IMR-90 (cell line): ENCODE data around the gene ENO3. TPM values are rescaled to one million over a fixed set of nuclear protein-coding genes. Genes with fewer than 3 reads are reported as not detected.

Experiments
- ATAC-seq: fragments of 200-7000 bp; cut with Tn5 transposase; 2 replicates; pipeline ENCODE4 v1.9.1; 2020; ENCODE audit warnings: low read depth, mild to moderate bottlenecking, moderate library complexity
- BruUV-seq: library from RNA; stranded (reverse); fragments of 400-500 nt; replicated peaks from 2 replicates; lab custom pipeline; 2021; lab: Mats Ljungman, UMichigan
- CTCF ChIA-PET: fragments of 300-600 bp; formaldehyde crosslinking; extraction: SDS; loops from one replicate; lab custom pipeline; 2021; ENCODE audit warnings: antibody characterized with exemption; lab: Yijun Ruan, JAX
- POLR2A ChIA-PET: fragments of 300-600 bp; sonication (Branson Sonifier 250); formaldehyde crosslinking; loops from one replicate; lab custom pipeline; 2022; ENCODE audit warnings: antibody characterized with exemption; ENCODE audit not compliant: unreplicated experiment; lab: Charles Lee
- DNase-seq: peaks from one replicate; pipeline ENCODE4 v3.0.0; 2013
- H2AFZ ChIP-seq: replicated peaks from 2 replicates; pipeline ENCODE3; 2013; ENCODE audit warnings: low read length, mild to moderate bottlenecking; ENCODE audit not compliant: poor library complexity
- H2AK5ac ChIP-seq: 2 replicates; pipeline ENCODE4 v1.6.1; 2013; ENCODE audit warnings: low read depth, low read length, inconsistent platforms
- H2AK9ac ChIP-seq: replicated peaks from 2 replicates; pipeline ENCODE3; 2013; ENCODE audit warnings: mild to moderate bottlenecking, low read depth, low read length, moderate library complexity; ENCODE audit not compliant: poor library complexity
- H2BK120ac ChIP-seq: 2 replicates; pipeline ENCODE4 v1.6.1; 2013; ENCODE audit warnings: low read depth, low read length, inconsistent platforms
- H2BK15ac ChIP-seq: 3 replicates; pipeline ENCODE4 v1.6.1; 2013; ENCODE audit warnings: low read depth, low read length, inconsistent platforms
- H2BK20ac ChIP-seq: 2 replicates; pipeline ENCODE4 v1.6.1; 2013; ENCODE audit warnings: low read depth, mild to moderate bottlenecking, inconsistent platforms, low read length, moderate library complexity
- H2BK5ac ChIP-seq: 2 replicates; pipeline ENCODE4 v1.6.1; 2013; ENCODE audit warnings: mild to moderate bottlenecking, low read depth, low read length, inconsistent platforms; ENCODE audit not compliant: poor library complexity, severe bottlenecking
- H3K14ac ChIP-seq: replicated peaks from 2 replicates; pipeline ENCODE4 v1.6.1; 2013; ENCODE audit warnings: low read depth, low read length, inconsistent platforms
- H3K18ac ChIP-seq: 2 replicates; pipeline ENCODE4 v1.6.1; 2013; ENCODE audit warnings: low read depth, low read length, control low read depth
- H3K23ac ChIP-seq: 2 replicates; pipeline ENCODE4 v1.6.1; 2013; ENCODE audit warnings: low read depth, low read length, inconsistent platforms
- H3K27ac ChIP-seq: 2 replicates; pipeline ENCODE4 v1.5.1; 2013; ENCODE audit warnings: mild to moderate bottlenecking, control low read depth, low read length; ENCODE audit not compliant: insufficient read depth
- H3K27me3 ChIP-seq: 2 replicates; pipeline ENCODE4 v1.6.1; 2013; ENCODE audit warnings: low read length; ENCODE audit not compliant: control insufficient read depth, insufficient read depth
- H3K36me3 ChIP-seq: 2 replicates; pipeline ENCODE4 v1.6.1; 2013; ENCODE audit warnings: low read length, mixed read lengths; ENCODE audit not compliant: control insufficient read depth, insufficient read depth
- H3K4ac ChIP-seq: 2 replicates; pipeline ENCODE4 v1.6.1; 2013; ENCODE audit warnings: low read depth, low read length, inconsistent platforms
- H3K4me1 ChIP-seq: 2 replicates; pipeline ENCODE4 v1.6.1; 2013; ENCODE audit warnings: low read length, mixed read lengths; ENCODE audit not compliant: control insufficient read depth, insufficient read depth
- H3K4me2 ChIP-seq: 2 replicates; pipeline ENCODE4 v1.6.1; 2013; ENCODE audit warnings: low read depth, mild to moderate bottlenecking, control low read depth, low read length, moderate library complexity
- H3K4me3 ChIP-seq: 2 replicates; pipeline ENCODE4 v1.5.1; 2013; ENCODE audit warnings: low read depth, mild to moderate bottlenecking, control low read depth, low read length, moderate library complexity; ENCODE audit not compliant: insufficient read depth
- H3K56ac ChIP-seq: 2 replicates; pipeline ENCODE4 v1.6.1; 2013; ENCODE audit warnings: low read length, inconsistent platforms; ENCODE audit not compliant: insufficient read depth; ENCODE audit errors: extremely low read depth
- H3K79me1 ChIP-seq, 2 experiments: 2 replicates each; pipeline ENCODE4 v1.6.1; 2013; ENCODE audit warnings: low read length in 2 of 2, inconsistent platforms in 1 of 2, low read depth in 1 of 2
- H3K9ac ChIP-seq: 2 replicates; pipeline ENCODE4 v1.6.1; 2013; ENCODE audit warnings: low read depth, low read length, control low read depth
- H3K9me1 ChIP-seq: 2 replicates; pipeline ENCODE4 v1.6.1; 2013; ENCODE audit warnings: low read length, inconsistent platforms; ENCODE audit not compliant: insufficient read depth
- H3K9me3 ChIP-seq: 2 replicates; pipeline ENCODE4 v1.6.1; 2013; ENCODE audit warnings: low read length; ENCODE audit not compliant: control insufficient read depth, insufficient read depth
- H4K20me1 ChIP-seq: 2 replicates; pipeline ENCODE4 v1.6.1; 2013; ENCODE audit warnings: low read length, inconsistent platforms; ENCODE audit not compliant: insufficient read depth
- H4K5ac ChIP-seq: 2 replicates; pipeline ENCODE4 v1.6.1; 2013; ENCODE audit warnings: mild to moderate bottlenecking, low read depth, low read length, control low read depth
- H4K8ac ChIP-seq, 2 experiments: 2 replicates each; pipeline ENCODE4 v1.6.1; 2013; ENCODE audit warnings: low read depth in 2 of 2, low read length in 2 of 2, control low read depth in 1 of 2, inconsistent platforms in 1 of 2
- H4K91ac ChIP-seq: 2 replicates; pipeline ENCODE4 v1.6.1; 2013; ENCODE audit warnings: low read depth, low read length, inconsistent platforms; ENCODE audit not compliant: insufficient read depth
- BHLHE40 ChIP-seq: fragments of 150-350 bp; IDR thresholded peaks from 2 replicates; pipeline ENCODE4 v1.6.1; 2016; ENCODE audit warnings: mild to moderate bottlenecking, low read depth, low read length
- CEBPB ChIP-seq: IDR thresholded peaks from 2 replicates; pipeline ENCODE4 v1.6.1; 2012; ENCODE audit warnings: low read depth, low read length, improper control_type of control experiment
- CHD1 ChIP-seq: IDR thresholded peaks from 2 replicates; pipeline ENCODE4 v1.6.1; 2012; ENCODE audit warnings: low read depth, low read length, improper control_type of control experiment
- FOS ChIP-seq: fragments of 150-350 bp; IDR thresholded peaks from 2 replicates; pipeline ENCODE4 v1.6.1; 2016; ENCODE audit warnings: low read depth, low read length
- MAFK ChIP-seq: IDR thresholded peaks from 2 replicates; pipeline ENCODE4 v1.6.1; 2012; ENCODE audit warnings: low read depth, low read length, improper control_type of control experiment
- MAZ ChIP-seq: IDR thresholded peaks from 2 replicates; pipeline ENCODE4 v1.6.1; 2012; ENCODE audit warnings: low read depth, mild to moderate bottlenecking, low read length, improper control_type of control experiment, moderate library complexity, borderline replicate concordance
- MXI1 ChIP-seq: IDR thresholded peaks from 2 replicates; pipeline ENCODE4 v1.6.1; 2012; ENCODE audit warnings: low read depth, mild to moderate bottlenecking, low read length, moderate library complexity, borderline replicate concordance
- NFE2L2 ChIP-seq: fragments of 150-350 bp; IDR thresholded peaks from 2 replicates; pipeline ENCODE4 v1.6.1; 2016; ENCODE audit warnings: low read depth, mild to moderate bottlenecking, low read length
- POLR2A ChIP-seq: IDR thresholded peaks from 2 replicates; pipeline ENCODE4 v1.6.1; 2012; ENCODE audit warnings: mild to moderate bottlenecking, low read depth, low read length
- RAD21 ChIP-seq: IDR thresholded peaks from 2 replicates; pipeline ENCODE4 v1.6.1; 2012; ENCODE audit warnings: low read length, improper control_type of control experiment
- RCOR1 ChIP-seq: IDR thresholded peaks from 2 replicates; pipeline ENCODE4 v1.6.1; 2012; ENCODE audit warnings: mild to moderate bottlenecking, low read length, improper control_type of control experiment; ENCODE audit not compliant: insufficient replicate concordance
- RFX5 ChIP-seq: IDR thresholded peaks from 2 replicates; pipeline ENCODE4 v1.8.0; 2012; ENCODE audit warnings: low read depth, mild to moderate bottlenecking, low read length, moderate library complexity
- SMC3 ChIP-seq: fragments of 150-350 bp; IDR thresholded peaks from 2 replicates; pipeline ENCODE4 v1.6.1; 2016; ENCODE audit warnings: low read depth, mild to moderate bottlenecking, antibody characterized with exemption, low read length, moderate library complexity
- WGBS, 2 experiments: methylation state at CpG; one replicate each; pipeline versions ENCODE4 v1.1.5 to v1.1.7; 2013; ENCODE audit warnings: missing lambda C conversion rate in 2 of 2; ENCODE audit not compliant: insufficient read length in 1 of 2; ENCODE audit errors: extremely low coverage in 2 of 2; 5-methylcytosine and 5-hydroxymethylcytosine counted together
- dilution Hi-C: fragments of 300-500 bp; cut with HindIII; formaldehyde crosslinking; loops from one replicate; pipeline ENCODE4 v1.14.3; 2018; ENCODE audit warnings: low sequenced_read_pairs; ENCODE audit not compliant: unreplicated experiment
- in situ Hi-C: fragments of 300-500 bp; cut with MboI; formaldehyde crosslinking; loops from 3 replicates; pipeline ENCODE4 v1.14.3; 2019; ENCODE audit warnings: low sequenced_read_pairs, inconsistent platforms, mixed read lengths
- intact Hi-C: fragments of 100-400 bp; cut with micrococcal nuclease; formaldehyde crosslinking; loops from 2 replicates; pipeline ENCODE4 v1.10.0; 2022
- polyA plus RNA-seq, 3 experiments: library from polyadenylated mRNA; depleted of rRNA; stranded (reverse); fragments of >200 nt; gene quantifications; 2 replicates each; pipeline ENCODE4 v1.2.3, GENCODE V29; 2012; ENCODE audit warnings: low replicate concordance in 1 of 3
- total RNA-seq: library from RNA; depleted of rRNA; stranded (reverse); fragments of >200 nt; gene quantifications from 2 replicates; pipeline ENCODE4 v1.2.3, GENCODE V29; 2012
- TF ChIP-seq, protein P1 (sequence below): fragments of 150-350 bp; IDR thresholded peaks from 2 replicates; pipeline ENCODE4 v1.6.1; 2017; ENCODE audit warnings: mild to moderate bottlenecking, antibody characterized with exemption, low read length, low read depth
- TF ChIP-seq, protein P2 (sequence below): conservative IDR thresholded peaks from 2 replicates; pipeline ENCODE4 v1.5.1; 2012; ENCODE audit warnings: mild to moderate bottlenecking, low read depth, low read length, improper control_type of control experiment
- TF ChIP-seq, protein P3 (sequence below): fragments of 150-350 bp; IDR thresholded peaks from 2 replicates; pipeline ENCODE4 v1.6.1; 2016; ENCODE audit warnings: low read depth, mild to moderate bottlenecking, low read length, moderate library complexity, borderline replicate concordance

ENO3 gene
- total and polyA plus RNA-seq, 2 of the 4 experiments (the other 2 are of a cell fraction), result 1.4 to 5.1 TPM

DNA sequence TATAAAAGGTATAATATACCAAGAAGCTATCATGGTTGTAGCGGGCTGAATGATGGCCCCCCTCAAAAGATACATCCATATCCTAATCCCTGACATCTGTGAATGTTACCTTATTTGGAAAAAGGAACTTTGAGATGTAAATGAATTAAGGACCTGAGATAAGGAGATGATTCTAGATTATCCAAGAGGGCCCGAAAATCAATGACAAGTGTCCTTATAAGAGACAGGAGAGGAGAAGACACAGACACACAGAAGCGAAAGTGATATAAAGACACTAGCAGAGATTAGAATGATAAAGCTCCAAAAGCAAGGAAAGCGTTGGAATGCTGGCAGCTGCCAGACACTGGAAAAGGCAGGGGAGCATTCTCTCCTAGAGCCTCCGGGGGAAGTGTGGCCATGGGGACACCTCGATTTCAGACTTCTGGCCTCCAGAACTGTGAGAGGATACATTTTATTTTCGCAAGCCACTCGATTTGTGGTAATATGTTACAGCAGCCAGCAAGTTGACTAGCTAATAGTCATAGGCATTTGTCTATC is 31.3 kb upstream of the ENO3 start:
- ChIA-PET POLR2A (interaction anchor here (1.0 kb wide), 1 partner anchor 11 kb away, joined by 3 read pairs; no protein-coding TSS in a partner anchor), CTCF (interaction anchor here (0.9 to 1.9 kb wide), 2 partner anchors 10 to 106 kb away, joined by 3 to 15 read pairs; no protein-coding TSS in a partner anchor)
- H2BK5ac ChIP-seq, result no peak overlapping the region
- H3K18ac ChIP-seq, result no peak overlapping the region
- 0 out of 2 replicates have a peak, but pooled peaks cover 2% of the 10 kb centered on the region for H3K4me1 ChIP-seq
- no peak overlapping the region for H3K14ac ChIP-seq
- no peaks in the 10 kb centered on the region for H3K9me3 ChIP-seq
- no peaks in the 10 kb centered on the region for H4K20me1 ChIP-seq
- H3K4ac ChIP-seq, result no peak overlapping the region
- H3K27me3 ChIP-seq, result no peaks in the 10 kb centered on the region
- H3K4me3 ChIP-seq, result no peak overlapping the region
- no peaks in the 10 kb centered on the region for H3K9me1 ChIP-seq
- H4K8ac ChIP-seq, result no peak overlapping the region
- no peak overlapping the region for H3K9ac ChIP-seq
- no peaks in the 10 kb centered on the region for H3K36me3 ChIP-seq
- 86% methylated on average over 1 of the region's 8 CpGs; no CpG with 5 or more reads in 1 of the 2 experiments for WGBS, 2 experiments
- no peak overlapping the region for H2BK15ac ChIP-seq
- no peak overlapping the region for H2BK20ac ChIP-seq
- in situ Hi-C loops, result loop anchor here (10.0 kb wide), 1 partner anchor 135 kb away; no protein-coding TSS in a partner anchor
- H4K91ac ChIP-seq, result no peak overlapping the region
- no peak overlapping the region for H3K27ac ChIP-seq
- DNase-seq, result no peak
- H3K4me2 ChIP-seq, result no peak overlapping the region
- H3K23ac ChIP-seq, result no peak overlapping the region
- no peak overlapping the region for H2BK120ac ChIP-seq
- H3K79me1 ChIP-seq, result no peaks in the 10 kb centered on the region
- no peak overlapping the region for H2AK9ac ChIP-seq
- intact Hi-C loops, result no loop called here
- H2AFZ ChIP-seq, result peak overlapping the region; percentile 63
- H4K5ac ChIP-seq, result no peak overlapping the region
- TF ChIP-seq CEBPB (no peak), MAZ (no peak), RCOR1 (no peak), FOS (no peak), RAD21 (no peak), NFE2L2 (no peak), BHLHE40 (no peak), CHD1 (no peak), RFX5 (no peak), MXI1 (no peak), POLR2A (no peak), MAFK (no peak), SMC3 (no peak)
- TF ChIP-seq, protein P1, sequence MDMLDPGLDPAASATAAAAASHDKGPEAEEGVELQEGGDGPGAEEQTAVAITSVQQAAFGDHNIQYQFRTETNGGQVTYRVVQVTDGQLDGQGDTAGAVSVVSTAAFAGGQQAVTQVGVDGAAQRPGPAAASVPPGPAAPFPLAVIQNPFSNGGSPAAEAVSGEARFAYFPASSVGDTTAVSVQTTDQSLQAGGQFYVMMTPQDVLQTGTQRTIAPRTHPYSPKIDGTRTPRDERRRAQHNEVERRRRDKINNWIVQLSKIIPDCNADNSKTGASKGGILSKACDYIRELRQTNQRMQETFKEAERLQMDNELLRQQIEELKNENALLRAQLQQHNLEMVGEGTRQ, result no peak
- TF ChIP-seq, protein P2, sequence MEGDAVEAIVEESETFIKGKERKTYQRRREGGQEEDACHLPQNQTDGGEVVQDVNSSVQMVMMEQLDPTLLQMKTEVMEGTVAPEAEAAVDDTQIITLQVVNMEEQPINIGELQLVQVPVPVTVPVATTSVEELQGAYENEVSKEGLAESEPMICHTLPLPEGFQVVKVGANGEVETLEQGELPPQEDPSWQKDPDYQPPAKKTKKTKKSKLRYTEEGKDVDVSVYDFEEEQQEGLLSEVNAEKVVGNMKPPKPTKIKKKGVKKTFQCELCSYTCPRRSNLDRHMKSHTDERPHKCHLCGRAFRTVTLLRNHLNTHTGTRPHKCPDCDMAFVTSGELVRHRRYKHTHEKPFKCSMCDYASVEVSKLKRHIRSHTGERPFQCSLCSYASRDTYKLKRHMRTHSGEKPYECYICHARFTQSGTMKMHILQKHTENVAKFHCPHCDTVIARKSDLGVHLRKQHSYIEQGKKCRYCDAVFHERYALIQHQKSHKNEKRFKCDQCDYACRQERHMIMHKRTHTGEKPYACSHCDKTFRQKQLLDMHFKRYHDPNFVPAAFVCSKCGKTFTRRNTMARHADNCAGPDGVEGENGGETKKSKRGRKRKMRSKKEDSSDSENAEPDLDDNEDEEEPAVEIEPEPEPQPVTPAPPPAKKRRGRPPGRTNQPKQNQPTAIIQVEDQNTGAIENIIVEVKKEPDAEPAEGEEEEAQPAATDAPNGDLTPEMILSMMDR, result no peak
- TF ChIP-seq, protein P3, sequence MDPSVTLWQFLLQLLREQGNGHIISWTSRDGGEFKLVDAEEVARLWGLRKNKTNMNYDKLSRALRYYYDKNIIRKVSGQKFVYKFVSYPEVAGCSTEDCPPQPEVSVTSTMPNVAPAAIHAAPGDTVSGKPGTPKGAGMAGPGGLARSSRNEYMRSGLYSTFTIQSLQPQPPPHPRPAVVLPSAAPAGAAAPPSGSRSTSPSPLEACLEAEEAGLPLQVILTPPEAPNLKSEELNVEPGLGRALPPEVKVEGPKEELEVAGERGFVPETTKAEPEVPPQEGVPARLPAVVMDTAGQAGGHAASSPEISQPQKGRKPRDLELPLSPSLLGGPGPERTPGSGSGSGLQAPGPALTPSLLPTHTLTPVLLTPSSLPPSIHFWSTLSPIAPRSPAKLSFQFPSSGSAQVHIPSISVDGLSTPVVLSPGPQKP, result no peak
- H2AK5ac ChIP-seq, result no peak overlapping the region
- no peak overlapping the region for H3K56ac ChIP-seq
- no TSS peak for BruUV-seq
- peak; percentile 54 for ATAC-seq
- dilution Hi-C loops, result no loop called here
